Measurements from ENCODE around the gene BCAR1. TPM values are rescaled to one million over a fixed set of nuclear protein-coding genes. Genes with fewer than 3 reads are reported as not detected.

BCAR1 gene
- total and polyA plus RNA-seq, 2 experiments from 2014 or later = 37.9 to 140 TPM

GRCh38 chr16:75226550-75227360, 24.7 kb downstream of the BCAR1 start:
- Histone ChIP-seq H3K4me3 (no peak overlapping the region), H3K79me2 (replicated peaks; ENCODE audit: insufficient read depth) (no peaks in the 10 kb centered on the region; the same call in 1 of the 2 replicates), H3K36me3 (ENCODE audit: insufficient read depth) (peaks cover 12% of the 10 kb centered on the region; the same call in 1 of the 2 replicates), H4K20me1 (replicated peaks; ENCODE audit: insufficient read depth) (peaks cover 9% of the 10 kb centered on the region; the same call in 1 of the 2 replicates), H3K9me2 (ENCODE audit: insufficient read depth) (no peaks in the 10 kb centered on the region), H2AFZ (no peak overlapping the region), H3K4me2 (no peak overlapping the region), H3K27me3 (ENCODE audit: insufficient read depth) (no peaks in the 10 kb centered on the region), H3F3A (replicated peaks; ENCODE audit: low read depth) (peaks cover 21% of the 10 kb centered on the region), H3K4me1 (ENCODE audit: insufficient read depth) (no peaks in the 10 kb centered on the region), H3K27ac (ENCODE audit: low read depth) (peak overlapping the region; percentile 45; the same call in 1 of the 2 replicates)
- no peaks in the 10 kb centered on the region for H3K9me3 Mint-ChIP-seq
- ATAC-seq (peak; percentile 4; the same call in 2 of the 3 replicates), DNase-seq (ENCODE audit: low spot score) (peak; percentile 24)
- H3K4me3 Mint-ChIP-seq = no peak overlapping the region
- H3K36me3 Mint-ChIP-seq (ENCODE audit: low read depth) = peaks cover 29% of the 10 kb centered on the region
- peaks cover 5% of the 10 kb centered on the region; the same call in 2 of the 3 replicates for H3K4me1 Mint-ChIP-seq
- TF ChIP-seq, protein P1, sequence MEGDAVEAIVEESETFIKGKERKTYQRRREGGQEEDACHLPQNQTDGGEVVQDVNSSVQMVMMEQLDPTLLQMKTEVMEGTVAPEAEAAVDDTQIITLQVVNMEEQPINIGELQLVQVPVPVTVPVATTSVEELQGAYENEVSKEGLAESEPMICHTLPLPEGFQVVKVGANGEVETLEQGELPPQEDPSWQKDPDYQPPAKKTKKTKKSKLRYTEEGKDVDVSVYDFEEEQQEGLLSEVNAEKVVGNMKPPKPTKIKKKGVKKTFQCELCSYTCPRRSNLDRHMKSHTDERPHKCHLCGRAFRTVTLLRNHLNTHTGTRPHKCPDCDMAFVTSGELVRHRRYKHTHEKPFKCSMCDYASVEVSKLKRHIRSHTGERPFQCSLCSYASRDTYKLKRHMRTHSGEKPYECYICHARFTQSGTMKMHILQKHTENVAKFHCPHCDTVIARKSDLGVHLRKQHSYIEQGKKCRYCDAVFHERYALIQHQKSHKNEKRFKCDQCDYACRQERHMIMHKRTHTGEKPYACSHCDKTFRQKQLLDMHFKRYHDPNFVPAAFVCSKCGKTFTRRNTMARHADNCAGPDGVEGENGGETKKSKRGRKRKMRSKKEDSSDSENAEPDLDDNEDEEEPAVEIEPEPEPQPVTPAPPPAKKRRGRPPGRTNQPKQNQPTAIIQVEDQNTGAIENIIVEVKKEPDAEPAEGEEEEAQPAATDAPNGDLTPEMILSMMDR (conservative IDR thresholded peaks at IDR 0.05; ENCODE audit: low read depth in 2 of 2) = peak in 1 of 2 experiments; percentile 36; a peak in 2 of 4 replicates
- TF ChIP-seq NANOG (IDR thresholded peaks at IDR 0.05; ENCODE audit: borderline replicate concordance) = no peak
- no peak for TF ChIP-seq ETS1 (IDR thresholded peaks at IDR 0.05)
- TF ChIP-seq REST (IDR thresholded peaks at IDR 0.05; ENCODE audit: unreplicated experiment) = no peak
- H3K27ac Mint-ChIP-seq = no peak overlapping the region; the same call in 1 of the 2 replicates
- peaks cover 15% of the 10 kb centered on the region for H3K27me3 Mint-ChIP-seq (ENCODE audit: insufficient read depth, low read depth, poor library complexity)
